Loucy (cell line): ENCODE measurements around the gene C20orf202.

Experiments
- H2AFZ ChIP-seq: fragments of 200-600 bp; sonication (generic); 2 replicates; pipeline ENCODE4 v1.6.0; 2016; ENCODE audit warnings: antibody characterized with exemption, mild to moderate bottlenecking, low read length, moderate library complexity
- H3F3A ChIP-seq: fragments of 200-600 bp; 2 replicates; pipeline ENCODE4 v1.6.0; 2016; ENCODE audit warnings: antibody characterized with exemption, low read depth, mild to moderate bottlenecking
- H3K27me3 ChIP-seq: fragments of 200-600 bp; sonication (generic); 2 replicates; pipeline ENCODE4 v1.6.1; 2014; ENCODE audit warnings: low read length, mild to moderate bottlenecking; ENCODE audit not compliant: insufficient read depth, poor library complexity, severe bottlenecking
- H3K36me3 ChIP-seq: fragments of 200-600 bp; sonication (generic); 2 replicates; pipeline ENCODE4 v1.6.1; 2016; ENCODE audit warnings: low read length; ENCODE audit not compliant: insufficient read depth
- H3K4me1 ChIP-seq: fragments of 200-600 bp; sonication (generic); 2 replicates; pipeline ENCODE4 v1.5.1; 2014; ENCODE audit warnings: low read length, mild to moderate bottlenecking; ENCODE audit not compliant: insufficient read depth, poor library complexity, severe bottlenecking
- H3K4me2 ChIP-seq: fragments of 200-600 bp; sonication (generic); 2 replicates; pipeline ENCODE4 v1.6.0; 2014; ENCODE audit warnings: antibody characterized with exemption, low read length, low read depth, mild to moderate bottlenecking; ENCODE audit not compliant: poor library complexity, severe bottlenecking
- H3K4me3 ChIP-seq: fragments of 200-600 bp; sonication (generic); 2 replicates; pipeline ENCODE4 v1.5.1; 2014; ENCODE audit warnings: low read length, mild to moderate bottlenecking, mixed read lengths; ENCODE audit not compliant: poor library complexity, severe bottlenecking
- H3K79me2 ChIP-seq: fragments of 200-600 bp; sonication (generic); 2 replicates; pipeline ENCODE4 v1.6.1; 2014; ENCODE audit warnings: low read length; ENCODE audit not compliant: insufficient read depth
- H3K9ac ChIP-seq: fragments of 200-600 bp; sonication (generic); 2 replicates; pipeline ENCODE4 v1.6.0; 2014; ENCODE audit warnings: mild to moderate bottlenecking, low read depth, low read length, moderate library complexity; ENCODE audit not compliant: poor library complexity, severe bottlenecking
- H3K9me2 ChIP-seq: fragments of 200-600 bp; sonication (generic); replicated peaks from 2 replicates; pipeline ENCODE4 v1.6.1; 2016; ENCODE audit warnings: low read depth, low read length, mixed read lengths
- H3K9me3 ChIP-seq: fragments of 200-600 bp; sonication (generic); 2 replicates; pipeline ENCODE4 v1.6.1; 2014; ENCODE audit warnings: mild to moderate bottlenecking, antibody characterized with exemption, low read length, low read depth; ENCODE audit not compliant: insufficient read depth
- H4K20me1 ChIP-seq: fragments of 200-600 bp; sonication (generic); 2 replicates; pipeline ENCODE4 v1.6.0; 2014; ENCODE audit warnings: antibody characterized with exemption, low read length, mild to moderate bottlenecking; ENCODE audit not compliant: insufficient read depth, poor library complexity, severe bottlenecking
- EZH2phosphoT487 ChIP-seq: fragments of 200-600 bp; IDR thresholded peaks from 2 replicates; pipeline ENCODE4 v1.6.1; 2018; ENCODE audit warnings: antibody characterized with exemption, mild to moderate bottlenecking, moderate library complexity, borderline replicate concordance
- TF ChIP-seq, protein P1 (sequence below): fragments of 200-600 bp; sonication (generic); conservative IDR thresholded peaks from 2 replicates; pipeline ENCODE4 v1.5.1; 2014; ENCODE audit warnings: mild to moderate bottlenecking, antibody characterized with exemption, low read length

Gene C20orf202

GRCh38 chr20:1206366-1207148, 3.3 kb downstream of the C20orf202 start:
- TF ChIP-seq EZH2phosphoT487, result no peak
- TF ChIP-seq, protein P1, sequence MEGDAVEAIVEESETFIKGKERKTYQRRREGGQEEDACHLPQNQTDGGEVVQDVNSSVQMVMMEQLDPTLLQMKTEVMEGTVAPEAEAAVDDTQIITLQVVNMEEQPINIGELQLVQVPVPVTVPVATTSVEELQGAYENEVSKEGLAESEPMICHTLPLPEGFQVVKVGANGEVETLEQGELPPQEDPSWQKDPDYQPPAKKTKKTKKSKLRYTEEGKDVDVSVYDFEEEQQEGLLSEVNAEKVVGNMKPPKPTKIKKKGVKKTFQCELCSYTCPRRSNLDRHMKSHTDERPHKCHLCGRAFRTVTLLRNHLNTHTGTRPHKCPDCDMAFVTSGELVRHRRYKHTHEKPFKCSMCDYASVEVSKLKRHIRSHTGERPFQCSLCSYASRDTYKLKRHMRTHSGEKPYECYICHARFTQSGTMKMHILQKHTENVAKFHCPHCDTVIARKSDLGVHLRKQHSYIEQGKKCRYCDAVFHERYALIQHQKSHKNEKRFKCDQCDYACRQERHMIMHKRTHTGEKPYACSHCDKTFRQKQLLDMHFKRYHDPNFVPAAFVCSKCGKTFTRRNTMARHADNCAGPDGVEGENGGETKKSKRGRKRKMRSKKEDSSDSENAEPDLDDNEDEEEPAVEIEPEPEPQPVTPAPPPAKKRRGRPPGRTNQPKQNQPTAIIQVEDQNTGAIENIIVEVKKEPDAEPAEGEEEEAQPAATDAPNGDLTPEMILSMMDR, result no peak
- no peaks in the 10 kb centered on the region for H3K36me3 ChIP-seq
- H3K4me2 ChIP-seq, result no peak overlapping the region
- no peak overlapping the region for H2AFZ ChIP-seq
- no peaks in the 10 kb centered on the region for H3K9me3 ChIP-seq
- no peaks in the 10 kb centered on the region for H4K20me1 ChIP-seq
- H3K27me3 ChIP-seq, result no peaks in the 10 kb centered on the region
- no peaks in the 10 kb centered on the region for H3K79me2 ChIP-seq
- H3K4me1 ChIP-seq, result no peaks in the 10 kb centered on the region
- no peak overlapping the region for H3K4me3 ChIP-seq
- no peaks in the 10 kb centered on the region for H3K9me2 ChIP-seq
- H3K9ac ChIP-seq, result no peak overlapping the region
- H3F3A ChIP-seq, result no peaks in the 10 kb centered on the region

- Histone ChIP-seq H3K9me2 (no peaks in the 10 kb centered on the region), H3K9me3 (no peaks in the 10 kb centered on the region), H4K20me1 (no peaks in the 10 kb centered on the region), H2AFZ (no peak overlapping the region), H3K79me2 (no peaks in the 10 kb centered on the region), H3K4me3 (no peak overlapping the region), H3F3A (no peaks in the 10 kb centered on the region), H3K9ac (no peak overlapping the region), H3K4me1 (no peaks in the 10 kb centered on the region), H3K27me3 (no peaks in the 10 kb centered on the region), H3K4me2 (no peak overlapping the region), H3K36me3 (no peaks in the 10 kb centered on the region)
- no peak for TF ChIP-seq EZH2phosphoT487
- TF ChIP-seq, protein P1, result no peak
Measured at GRCh38 chr20:1207293-1207878, 4.1 kb downstream of the C20orf202 start.

DNA sequence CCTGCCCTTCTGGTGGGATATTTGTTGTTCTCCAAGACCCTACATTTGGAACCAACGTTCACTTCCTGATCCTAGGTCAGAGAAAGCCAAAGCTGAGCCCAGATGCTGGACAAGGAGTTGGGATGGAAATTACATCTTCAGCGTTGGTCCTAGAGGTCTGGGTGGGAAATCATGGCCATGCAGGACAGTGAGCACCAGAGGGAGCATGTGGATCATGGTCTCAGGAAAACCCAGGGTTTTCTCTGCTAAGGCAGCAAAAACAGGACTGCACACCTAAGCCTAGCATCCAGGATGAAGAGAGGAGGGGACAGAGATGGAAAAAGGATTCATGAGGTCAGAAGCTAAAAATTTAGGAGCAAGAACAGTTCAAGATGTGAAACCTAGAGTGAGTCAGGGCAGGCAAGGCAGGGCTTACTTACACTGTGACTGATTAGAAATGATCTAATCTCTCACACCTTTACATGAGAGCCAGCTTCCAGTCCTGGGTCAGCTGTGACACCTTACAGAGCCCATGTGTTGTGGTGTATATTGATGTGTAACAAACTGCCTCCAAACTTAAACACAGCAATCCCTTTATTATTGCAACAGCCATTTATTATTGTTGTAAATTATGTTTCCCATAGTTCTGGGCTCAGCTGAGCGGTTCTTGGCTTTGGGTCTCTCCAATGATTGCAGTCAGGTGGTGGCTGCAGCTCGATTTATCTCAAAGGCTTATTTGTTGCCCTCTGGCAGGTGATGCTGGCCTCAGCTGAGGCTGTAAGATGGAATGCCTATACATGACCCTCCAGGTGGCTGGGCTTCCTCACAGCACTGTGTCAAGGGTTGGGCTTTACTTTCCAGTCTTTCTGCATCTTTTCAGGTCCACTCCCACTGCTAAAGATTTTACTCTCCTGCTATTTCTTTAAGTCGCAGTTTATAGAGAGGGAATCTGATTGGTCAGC, 6.5 kb downstream of the C20orf202 start:
- Histone ChIP-seq H3K9me3 (no peaks in the 10 kb centered on the region), H4K20me1 (no peaks in the 10 kb centered on the region), H3K36me3 (no peaks in the 10 kb centered on the region), H3K4me1 (no peaks in the 10 kb centered on the region), H3K9ac (no peak overlapping the region), H3K9me2 (no peaks in the 10 kb centered on the region), H2AFZ (no peak overlapping the region), H3K79me2 (no peaks in the 10 kb centered on the region), H3F3A (no peaks in the 10 kb centered on the region), H3K27me3 (no peaks in the 10 kb centered on the region), H3K4me2 (no peak overlapping the region), H3K4me3 (no peak overlapping the region)
- TF ChIP-seq EZH2phosphoT487, result no peak
- TF ChIP-seq, protein P1, result 0 out of 2 replicates have a peak, but pooled peaks have one; percentile 17
